ENCODE measurements around the gene DHRS3. TPM values are rescaled to one million over a fixed set of nuclear protein-coding genes. Genes with fewer than 3 reads are reported as not detected.

Gene DHRS3
- total RNA-seq, 2 experiments from 2014 or later: 33.3 to 34.6 TPM

DNA sequence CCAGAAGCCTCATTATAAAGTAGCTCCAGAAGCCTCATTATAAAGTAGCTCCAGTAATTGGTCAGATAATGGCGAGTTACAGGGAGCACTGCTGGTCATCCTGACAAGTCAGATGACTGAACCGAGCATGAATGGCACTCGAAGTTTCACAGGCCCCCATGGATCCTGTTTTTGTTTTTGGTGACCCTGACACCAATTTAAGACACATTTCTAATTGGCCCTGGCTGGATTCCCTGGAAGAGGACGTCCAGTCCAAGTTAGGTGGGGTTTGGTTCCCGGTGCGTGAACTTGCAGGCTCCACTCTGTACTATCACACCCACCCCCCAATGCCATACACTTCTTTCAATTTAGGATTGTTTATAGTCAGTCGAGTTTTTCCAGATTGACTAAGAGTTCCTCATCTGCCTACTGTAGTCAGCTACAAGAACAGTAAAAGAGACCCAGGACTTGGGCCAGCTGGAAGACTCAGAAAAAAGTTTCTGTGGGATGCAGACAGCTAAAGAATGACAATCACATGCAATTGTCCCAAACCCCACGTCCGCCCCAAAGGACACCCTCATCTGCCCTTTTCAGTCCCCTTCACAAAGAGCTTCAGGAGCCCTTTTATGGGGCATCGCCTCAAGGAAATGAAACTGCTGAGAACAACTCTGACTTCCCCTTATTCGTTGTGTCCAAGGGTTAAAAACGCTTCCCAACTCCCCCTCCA lies 2.7 kb downstream of the DHRS3 start:
- ChIA-PET POLR2A (interaction anchor here (0.5 to 0.6 kb wide), 2 partner anchors 9 to 105 kb away, joined by 4 read pairs; no protein-coding TSS in a partner anchor), CTCF (interaction anchor here (0.6 to 6.5 kb wide), 8 partner anchors 12 to 591 kb away, joined by 3 to 68 read pairs (median 3); no protein-coding TSS in a partner anchor)
- peaks cover 58% of the 10 kb centered on the region for H3K4me1 Mint-ChIP-seq
- intact Hi-C loops (cut with DNase I, micrococcal nuclease): loop anchor here (5.0 kb wide), 3 partner anchors 318 to 548 kb away; partner anchors contain the start of gene VPS13D (in 1 of the 2)
- peak overlapping the region; percentile 80 for H3K27ac Mint-ChIP-seq
- no peaks in the 10 kb centered on the region for H3K27me3 Mint-ChIP-seq
- H3K9me3 Mint-ChIP-seq (ENCODE audit: low read depth): no peaks in the 10 kb centered on the region
- H3K4me3 Mint-ChIP-seq: peak overlapping the region; percentile 95
- no peak for DNase-seq
- peaks cover 31% of the 10 kb centered on the region for H3K36me3 Mint-ChIP-seq (ENCODE audit: low read depth)
- no peak for ATAC-seq

DNA sequence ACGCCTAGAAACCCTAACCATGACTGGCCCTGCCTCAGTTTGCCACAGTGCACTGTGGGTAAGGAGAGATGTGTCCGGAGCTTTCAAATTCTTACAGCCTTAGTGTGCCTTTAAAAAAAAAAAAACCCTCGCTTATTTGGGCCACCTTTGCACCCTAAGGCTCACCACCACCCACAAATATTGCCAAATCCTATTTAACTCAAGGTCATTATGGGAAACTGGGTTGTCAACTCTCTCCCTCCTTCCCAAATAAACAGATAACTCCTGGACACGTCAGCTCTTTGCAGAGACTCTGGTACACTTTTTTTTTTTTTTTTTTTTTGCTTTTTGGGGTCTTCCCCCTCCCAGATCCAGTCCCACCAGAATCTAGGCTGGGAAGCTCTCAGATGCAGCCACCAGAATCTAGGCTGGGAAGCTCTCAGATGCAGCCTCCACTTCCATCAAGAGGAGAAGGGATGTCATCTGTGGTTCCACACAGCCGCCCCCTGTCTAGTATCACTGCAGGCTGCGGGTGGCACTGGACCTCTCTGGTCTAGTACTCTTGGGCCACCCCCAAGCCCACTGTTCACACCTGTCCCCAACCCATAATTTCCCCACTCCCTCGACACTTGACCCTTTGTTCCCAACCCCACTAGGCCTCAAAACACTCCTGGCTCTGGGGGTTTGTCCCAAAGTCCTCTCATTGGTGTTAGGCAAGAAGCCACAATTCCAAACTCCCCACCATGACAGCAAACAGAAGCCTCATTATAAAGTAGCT lies 3.4 kb downstream of the DHRS3 start:
- ChIA-PET POLR2A (interaction anchor here (0.5 to 0.6 kb wide), 3 partner anchors 8 to 271 kb away, joined by 4 to 13 read pairs (median 4); no protein-coding TSS in a partner anchor), CTCF (interaction anchor here (0.6 to 6.5 kb wide), 6 partner anchors 11 to 591 kb away, joined by 3 to 68 read pairs (median 3); no protein-coding TSS in a partner anchor)
- H3K27ac Mint-ChIP-seq: no peak overlapping the region
- H3K36me3 Mint-ChIP-seq (ENCODE audit: low read depth): peaks cover 34% of the 10 kb centered on the region
- peaks cover 53% of the 10 kb centered on the region for H3K4me1 Mint-ChIP-seq
- intact Hi-C loops (cut with DNase I, micrococcal nuclease): loop anchor here (5.0 kb wide), 3 partner anchors 317 to 547 kb away; partner anchors contain the start of gene VPS13D (in 1 of the 2)
- H3K4me3 Mint-ChIP-seq: peak overlapping the region; percentile 95
- DNase-seq (no peak), ATAC-seq (no peak)
- no peaks in the 10 kb centered on the region for H3K27me3 Mint-ChIP-seq
- no peaks in the 10 kb centered on the region for H3K9me3 Mint-ChIP-seq (ENCODE audit: low read depth)

- ChIA-PET CTCF (interaction anchor here (0.9 kb wide), 1 partner anchor 141 kb away, joined by 4 read pairs; no protein-coding TSS in a partner anchor), POLR2A (no interaction called here)
- Mint-ChIP-seq H3K27ac (no peak overlapping the region), H3K4me3 (no peak overlapping the region), H3K36me3 (ENCODE audit: low read depth) (peaks cover 48% of the 10 kb centered on the region), H3K4me1 (peaks cover 47% of the 10 kb centered on the region), H3K27me3 (no peaks in the 10 kb centered on the region), H3K9me3 (ENCODE audit: low read depth) (no peaks in the 10 kb centered on the region)
- ATAC-seq: no peak
- intact Hi-C loops (cut with DNase I, micrococcal nuclease): no loop called here
- no peak for DNase-seq
These were observed 4.8 kb downstream of the DHRS3 start for GRCh38 chr1:12613180-12613579.

DNA sequence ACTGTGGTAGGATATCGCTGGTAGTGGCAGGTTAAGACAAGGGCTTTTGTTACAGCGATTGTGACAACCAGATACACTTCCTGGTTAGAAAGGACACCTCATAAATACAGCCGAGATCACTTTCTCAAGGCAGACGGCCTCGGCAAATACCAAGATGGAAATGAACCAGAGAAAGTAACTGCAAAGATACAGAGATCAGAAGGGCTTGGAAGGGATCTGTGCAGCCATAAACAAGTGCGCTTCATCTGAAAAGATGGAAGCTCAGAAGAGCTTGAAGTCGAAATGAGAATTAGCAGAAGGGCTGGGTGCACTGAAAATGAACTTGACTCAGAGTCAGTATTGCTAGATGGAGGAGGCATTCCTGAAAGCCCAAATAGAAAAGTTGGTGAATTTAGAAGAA lies 7.1 kb downstream of the DHRS3 start:
- ATAC-seq: no peak

DNA sequence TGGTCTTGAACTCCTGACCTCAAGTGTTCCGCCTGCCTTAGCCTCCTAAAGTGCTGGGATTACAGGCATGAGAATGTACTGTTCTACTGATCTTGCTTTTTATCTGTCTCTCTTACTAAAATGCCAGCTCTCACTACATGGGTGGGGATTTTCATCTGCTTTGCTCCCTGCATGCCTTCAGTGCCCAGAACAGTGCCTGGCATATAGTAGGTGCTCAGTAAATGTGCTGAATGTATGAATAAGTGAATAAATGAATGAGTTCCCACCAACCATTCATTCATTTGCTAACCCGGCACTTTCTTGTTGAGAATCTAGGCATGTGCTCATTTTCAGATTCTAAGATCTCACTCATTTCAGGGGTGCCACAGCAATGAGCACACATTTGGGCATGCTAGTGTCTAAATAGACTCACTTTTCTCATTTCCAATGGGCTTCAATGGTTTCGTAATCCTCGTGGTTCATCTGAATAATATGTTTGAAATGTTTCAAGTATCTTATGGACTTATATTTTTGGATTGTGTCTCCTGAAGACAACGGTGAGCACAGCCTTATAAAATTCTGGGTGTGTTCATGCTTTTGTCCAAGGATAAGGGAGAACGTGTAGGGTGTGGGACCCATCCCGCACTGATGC lies 7.6 kb downstream of the DHRS3 start:
- ChIA-PET POLR2A (no interaction called here), CTCF (no interaction called here)
- no peaks in the 10 kb centered on the region for H3K27me3 Mint-ChIP-seq
- no peak overlapping the region for H3K4me3 Mint-ChIP-seq
- H3K4me1 Mint-ChIP-seq: peaks cover 35% of the 10 kb centered on the region
- no peak for ATAC-seq
- intact Hi-C loops (cut with DNase I, micrococcal nuclease): no loop called here
- H3K36me3 Mint-ChIP-seq (ENCODE audit: low read depth): peaks cover 60% of the 10 kb centered on the region
- peaks cover 2% of the 10 kb centered on the region for H3K9me3 Mint-ChIP-seq (ENCODE audit: low read depth)
- no peak overlapping the region for H3K27ac Mint-ChIP-seq
- DNase-seq: no peak

More for the DNA sequence above, 7.1 kb downstream of the DHRS3 start:
- DNase-seq: no peak
- peaks cover 61% of the 10 kb centered on the region for H3K36me3 Mint-ChIP-seq (ENCODE audit: low read depth)
- intact Hi-C loops (cut with DNase I, micrococcal nuclease): no loop called here
- no peak overlapping the region for H3K27ac Mint-ChIP-seq
- H3K9me3 Mint-ChIP-seq (ENCODE audit: low read depth): peaks cover 2% of the 10 kb centered on the region
- ChIA-PET POLR2A (no interaction called here), CTCF (no interaction called here)
- H3K27me3 Mint-ChIP-seq: no peaks in the 10 kb centered on the region
- peaks cover 41% of the 10 kb centered on the region for H3K4me1 Mint-ChIP-seq
- no peak overlapping the region for H3K4me3 Mint-ChIP-seq

- CTCF ChIA-PET: interaction anchor here (0.6 kb wide), 1 partner anchor 401 kb away, joined by 3 read pairs; no protein-coding TSS in a partner anchor
- Mint-ChIP-seq H3K27ac (peak overlapping the region; percentile 21), H3K27me3 (no peaks in the 10 kb centered on the region), H3K4me1 (peaks cover 33% of the 10 kb centered on the region), H3K4me3 (no peak overlapping the region), H3K36me3 (ENCODE audit: low read depth) (peaks cover 56% of the 10 kb centered on the region), H3K9me3 (ENCODE audit: low read depth) (peaks cover 2% of the 10 kb centered on the region)
- POLR2A ChIA-PET: no interaction called here
- intact Hi-C loops (cut with DNase I, micrococcal nuclease): no loop called here
- ATAC-seq: no peak
- DNase-seq: no peak
These were observed 8.5 kb downstream of the DHRS3 start for GRCh38 chr1:12609469-12610003.

DNA sequence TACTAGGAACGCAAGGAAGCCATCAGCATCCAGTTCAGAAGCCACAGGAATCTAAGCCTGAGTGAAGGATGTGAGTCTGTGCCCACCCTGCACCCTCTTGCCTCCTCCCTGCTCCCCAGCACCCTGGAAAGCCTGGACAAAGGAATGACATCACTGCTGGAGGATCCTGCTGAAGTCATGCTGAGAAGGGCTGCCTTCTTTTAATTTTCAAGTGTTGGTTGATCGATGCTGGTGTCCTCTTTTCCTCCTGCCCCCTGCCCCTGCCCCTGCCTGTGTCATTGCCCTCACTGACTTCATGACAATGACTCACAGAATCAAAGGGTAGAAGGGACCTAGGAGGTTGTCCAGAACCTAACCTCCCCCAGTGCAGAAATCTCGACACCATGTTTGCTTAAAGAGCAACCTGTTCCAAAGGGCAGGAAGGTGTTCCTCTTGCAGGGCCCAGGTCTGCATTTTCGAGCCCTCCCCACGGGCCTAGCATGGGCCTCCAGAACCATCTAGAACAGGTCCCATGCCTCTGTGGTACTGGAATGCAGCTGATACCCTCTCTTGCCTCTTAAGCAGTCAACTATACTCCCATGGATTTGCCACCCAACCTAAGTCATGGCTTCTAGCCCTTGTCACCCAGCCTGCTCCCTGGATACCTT lies 9.6 kb downstream of the DHRS3 start:
- Mint-ChIP-seq H3K4me1 (peaks cover 38% of the 10 kb centered on the region), H3K9me3 (ENCODE audit: low read depth) (peaks cover 2% of the 10 kb centered on the region), H3K36me3 (ENCODE audit: low read depth) (peaks cover 61% of the 10 kb centered on the region), H3K27ac (no peak overlapping the region), H3K27me3 (no peaks in the 10 kb centered on the region), H3K4me3 (no peak overlapping the region)
- ChIA-PET CTCF (no interaction called here), POLR2A (no interaction called here)
- DNase-seq (no peak), ATAC-seq (no peak)
- intact Hi-C loops (cut with DNase I, micrococcal nuclease): no loop called here

GRCh38 chr1:12607263-12607662 lies 10.7 kb downstream of the DHRS3 start:
- Mint-ChIP-seq H3K27me3 (no peaks in the 10 kb centered on the region), H3K4me1 (peaks cover 46% of the 10 kb centered on the region), H3K27ac (no peak overlapping the region), H3K9me3 (ENCODE audit: low read depth) (peaks cover 2% of the 10 kb centered on the region), H3K36me3 (ENCODE audit: low read depth) (peaks cover 52% of the 10 kb centered on the region), H3K4me3 (no peak overlapping the region)
- intact Hi-C loops (cut with DNase I, micrococcal nuclease): no loop called here
- ChIA-PET POLR2A (no interaction called here), CTCF (interaction anchor here (0.6 to 0.7 kb wide), 3 partner anchors 183 to 378 kb away, joined by 3 read pairs; no protein-coding TSS in a partner anchor)
- no peak for DNase-seq
- ATAC-seq: no peak

- POLR2A ChIA-PET: interaction anchor here (1.2 kb wide), 1 partner anchor 127 kb away, joined by 4 read pairs; no protein-coding TSS in a partner anchor
- H3K27me3 Mint-ChIP-seq: no peaks in the 10 kb centered on the region
- DNase-seq: no peak
- H3K27ac Mint-ChIP-seq: no peak overlapping the region
- intact Hi-C loops (cut with DNase I, micrococcal nuclease): loop anchor here (1.0 to 5.0 kb wide), 7 partner anchors 14 to 309 kb away; no protein-coding TSS in a partner anchor
- H3K4me1 Mint-ChIP-seq: peaks cover 52% of the 10 kb centered on the region
- CTCF ChIA-PET: interaction anchor here (6.9 kb wide), 1 partner anchor 13 kb away, joined by 68 read pairs; the partner anchor contains the start of gene DHRS3
- ATAC-seq: no peak
- peaks cover 2% of the 10 kb centered on the region for H3K9me3 Mint-ChIP-seq (ENCODE audit: low read depth)
- peaks cover 39% of the 10 kb centered on the region for H3K36me3 Mint-ChIP-seq (ENCODE audit: low read depth)
- H3K4me3 Mint-ChIP-seq: no peak overlapping the region
These were observed 13.0 kb downstream of the DHRS3 start for GRCh38 chr1:12604986-12605385.

DNA sequence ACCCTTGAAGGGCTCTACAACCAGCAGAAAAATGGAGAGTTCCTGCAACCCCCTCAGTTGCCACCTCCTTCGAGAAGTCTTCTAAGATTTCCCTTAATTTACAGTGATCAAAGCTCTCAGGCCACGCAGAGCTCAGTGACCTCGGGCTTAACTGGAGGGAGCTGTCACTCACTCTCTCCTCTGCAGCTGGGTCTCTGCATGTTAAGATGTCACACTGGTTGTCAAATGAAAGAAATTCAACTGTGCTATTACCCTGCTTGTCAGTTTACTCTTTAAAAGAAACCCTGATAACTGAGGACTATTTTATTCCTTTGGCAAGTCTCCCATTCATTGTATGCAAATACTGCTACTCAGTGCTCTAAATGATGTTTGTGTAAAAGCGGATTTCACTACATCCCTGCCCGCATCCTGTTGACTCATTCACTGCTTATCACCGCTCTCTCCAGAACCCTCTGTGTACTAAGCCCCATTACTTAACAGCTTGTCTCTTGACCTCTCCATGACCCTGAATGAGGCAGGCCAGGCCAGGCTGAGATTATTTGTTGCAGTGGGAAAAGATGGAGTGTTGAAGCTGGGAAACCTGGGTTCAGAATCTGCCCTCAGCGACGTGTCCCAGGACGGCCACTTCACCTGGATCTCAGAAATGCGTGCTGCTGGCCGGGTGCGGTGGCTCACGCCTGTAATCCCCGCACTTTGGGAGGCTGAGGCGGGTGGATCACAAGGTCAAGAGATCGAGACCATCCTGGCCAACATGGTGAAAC lies 13.7 kb downstream of the DHRS3 start:
- ATAC-seq (peak; percentile 97), DNase-seq (peak; percentile 85)
- H3K9me3 Mint-ChIP-seq (ENCODE audit: low read depth): peaks cover 2% of the 10 kb centered on the region
- H3K27ac Mint-ChIP-seq: peak overlapping the region; percentile 74
- peaks cover 49% of the 10 kb centered on the region for H3K4me1 Mint-ChIP-seq
- peaks cover 37% of the 10 kb centered on the region for H3K36me3 Mint-ChIP-seq (ENCODE audit: low read depth)
- CTCF ChIA-PET: interaction anchor here (0.7 to 6.9 kb wide), 2 partner anchors 13 to 206 kb away, joined by 3 to 68 read pairs; partner anchors contain the start of gene DHRS3
- POLR2A ChIA-PET: interaction anchor here (0.6 to 1.3 kb wide), 3 partner anchors 15 to 169 kb away, joined by 3 to 4 read pairs (median 4); no protein-coding TSS in a partner anchor
- intact Hi-C loops (cut with DNase I, micrococcal nuclease): loop anchor here (1.0 to 5.0 kb wide), 7 partner anchors 15 to 308 kb away; no protein-coding TSS in a partner anchor
- H3K4me3 Mint-ChIP-seq: peak overlapping the region; percentile 21
- H3K27me3 Mint-ChIP-seq: no peaks in the 10 kb centered on the region
